Endometrial microvascular endothelial cells (primary cell): ENCODE data around the gene ARFGAP2. TPM values are rescaled to one million over a fixed set of nuclear protein-coding genes. Genes with fewer than 3 reads are reported as not detected.
"Not testable (repeated sequence)": the region's sequence is repeated elsewhere in the genome, so short reads cannot be mapped to it uniquely, and the experiment has no call there.

Experiments
- in situ Hi-C: cut with HindIII; loops from 2 replicates; pipeline ENCODE4 v1.10.0; 2017; ENCODE audit warnings: low sequenced_read_pairs, low pct_unique_long_range_greater_than_20kb; ENCODE audit errors: inconsistent ontology term
- total RNA-seq: library from RNA; depleted of rRNA; stranded (reverse); fragments of >200 nt; gene quantifications from one replicate; pipeline ENCODE4 v1.2.3, GENCODE V29; 2015; ENCODE audit errors: inconsistent ontology term

The ARFGAP2 gene
- total RNA-seq = 186 TPM

DNA sequence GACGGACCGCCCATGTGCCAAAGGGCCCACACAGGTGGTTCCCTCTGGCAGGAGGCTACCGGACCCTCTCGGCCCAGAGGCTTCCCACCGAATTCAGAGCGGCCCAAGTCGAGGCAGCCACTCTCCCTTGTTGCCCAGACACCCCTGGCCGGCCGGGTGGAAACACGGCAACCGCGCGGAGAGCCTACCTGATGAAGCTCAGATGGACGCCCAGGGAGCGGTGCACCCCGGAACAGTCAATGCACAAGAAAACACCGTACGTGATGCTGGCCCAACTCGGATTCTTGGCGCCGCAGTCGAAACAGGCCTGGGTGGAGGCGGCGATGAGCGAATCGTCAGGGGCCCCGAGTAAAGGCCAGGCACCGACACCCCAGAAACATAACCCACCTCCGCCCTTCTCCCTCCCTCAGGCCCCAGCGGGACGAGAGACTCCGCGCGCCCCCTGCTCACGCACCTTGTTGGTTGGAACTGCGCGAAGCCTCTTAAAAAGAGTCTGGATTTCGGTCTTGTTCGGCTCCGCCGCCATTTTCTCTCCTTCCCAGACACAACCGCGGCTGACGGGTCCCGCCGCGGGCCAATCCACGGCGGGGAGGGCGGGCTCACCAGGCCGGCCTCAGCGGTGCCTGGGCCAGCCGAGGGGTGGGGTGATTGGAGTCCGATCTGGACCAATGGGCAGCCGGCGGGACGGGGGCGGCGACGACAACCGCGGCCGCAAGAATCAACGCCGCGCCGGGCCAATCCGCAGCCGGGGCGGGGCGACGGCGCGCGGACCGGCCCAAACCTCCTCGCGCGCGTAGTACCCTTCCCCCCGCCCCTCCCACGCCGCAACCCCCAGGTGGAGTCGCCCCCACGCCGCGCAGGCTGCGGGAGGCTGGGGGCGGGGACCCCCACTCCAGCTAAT is at the start of gene ARFGAP2:
TSS of gene ARFGAP2 (minus strand) at position 552 of the 901 bp plus-strand sequence. CDS start at position 526, 26 bp downstream.
- in situ Hi-C loops = no loop called here

DNA sequence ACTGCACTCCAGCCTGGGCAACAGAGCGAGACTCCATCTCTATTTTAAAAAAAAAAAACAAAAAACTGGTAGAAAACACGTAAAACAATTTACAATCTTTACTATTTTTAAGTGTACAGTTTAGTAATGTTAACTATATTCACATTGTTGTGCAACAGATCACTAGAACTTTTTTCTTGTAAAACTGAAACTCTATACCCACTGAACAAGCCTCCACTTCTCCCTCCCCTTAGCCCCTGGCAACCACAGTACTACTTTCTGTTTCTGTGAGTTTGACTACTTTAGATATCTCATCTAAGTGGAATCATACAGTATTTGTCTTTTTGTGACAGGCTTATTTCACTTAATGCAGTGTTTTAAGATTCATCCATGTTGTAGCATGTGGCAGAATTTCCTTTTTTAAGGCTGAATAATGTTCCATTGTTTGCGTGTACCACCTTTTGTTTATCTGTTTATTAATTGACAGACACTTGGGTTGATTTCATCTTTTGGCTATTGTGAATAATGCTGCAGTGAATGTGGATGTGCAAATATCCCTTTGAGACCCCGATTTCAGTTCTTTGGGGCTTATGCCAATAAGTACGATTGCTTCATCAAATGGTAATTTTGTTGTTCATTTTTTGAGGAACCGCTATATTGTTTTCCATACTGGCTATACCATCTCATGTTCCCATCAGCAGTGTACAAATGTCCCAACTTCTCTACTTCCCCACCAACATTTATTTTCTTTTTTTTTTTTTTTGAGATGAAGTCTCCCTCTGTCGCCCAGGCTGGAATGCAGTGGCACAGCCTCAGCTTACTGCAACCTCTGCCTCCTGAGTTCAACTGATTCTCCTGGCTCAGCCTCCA is 49.1 kb upstream of the ARFGAP2 start:
- in situ Hi-C loops = no loop called here

DNA sequence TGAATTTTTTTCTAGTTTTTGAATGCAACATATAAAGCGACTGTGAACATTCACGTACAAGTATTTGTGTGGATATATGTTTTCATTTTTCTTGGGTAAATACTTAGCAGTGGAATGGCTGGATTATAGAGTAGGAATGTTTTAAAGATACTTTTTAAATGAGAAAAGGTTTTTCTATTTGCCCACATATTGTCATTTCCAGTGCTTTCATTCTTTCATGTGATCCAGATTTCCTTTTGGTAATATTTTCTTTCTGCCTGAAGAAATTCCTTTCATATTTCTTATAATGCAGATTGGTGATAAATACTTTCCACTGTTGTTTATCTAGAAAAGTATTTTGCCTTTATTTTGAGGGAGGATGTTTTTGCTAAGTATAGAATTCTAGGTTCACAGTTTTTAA is 46.0 kb upstream of the ARFGAP2 start:
- in situ Hi-C loops = no loop called here

DNA sequence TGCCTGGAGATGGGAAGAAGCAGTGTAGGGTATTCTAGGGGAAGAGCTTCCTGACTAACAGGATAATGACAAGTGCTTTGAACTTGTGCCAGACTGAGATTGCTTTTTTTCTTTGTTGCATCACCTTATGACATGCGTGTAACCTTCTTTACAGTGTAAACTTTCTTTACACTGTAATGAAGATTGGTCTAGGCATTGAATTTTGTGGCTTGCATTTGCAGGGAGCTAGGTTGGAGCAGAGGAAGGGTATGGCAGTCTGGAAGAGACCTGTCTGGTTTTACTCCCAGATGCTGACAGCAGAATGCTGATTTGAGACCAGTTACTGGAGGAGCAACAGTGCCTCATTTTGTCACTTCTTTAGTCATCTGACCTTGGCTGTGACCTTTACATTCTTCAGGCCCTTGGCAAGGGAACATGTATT is 43.7 kb upstream of the ARFGAP2 start:
- in situ Hi-C loops = no loop called here

DNA sequence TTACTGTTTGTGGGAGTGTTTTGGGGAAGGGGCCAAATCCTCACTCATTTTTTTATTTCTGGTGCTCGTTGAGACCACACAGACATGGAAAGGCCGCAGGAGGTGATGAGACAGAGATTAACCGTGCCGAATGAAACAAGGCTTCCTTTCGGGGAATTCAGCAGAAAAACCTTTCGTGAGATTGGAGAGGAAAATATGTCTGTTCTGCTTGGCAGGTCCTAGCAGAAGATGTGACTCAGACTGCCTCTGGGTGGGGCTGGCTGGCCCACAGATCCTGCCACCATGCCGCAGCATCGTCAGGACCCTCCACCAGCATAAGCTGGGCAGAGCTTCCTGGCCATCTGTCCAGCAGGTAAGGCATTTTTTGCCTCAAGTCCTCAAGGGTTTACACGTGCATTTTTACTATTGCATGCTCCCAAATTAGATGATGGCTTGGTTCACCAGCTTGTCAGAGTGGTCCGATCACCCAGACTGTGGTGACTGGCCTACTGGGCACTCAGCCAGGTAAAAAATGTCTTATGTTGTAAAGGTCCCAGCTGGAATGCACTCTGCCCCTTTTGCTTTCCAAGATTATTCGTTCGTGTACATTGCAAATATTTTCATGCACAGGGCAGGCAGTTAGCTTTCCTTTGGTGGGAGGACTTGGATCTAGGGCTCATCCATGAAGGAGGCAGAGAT is 39.6 kb upstream of the ARFGAP2 start:
- in situ Hi-C loops = no loop called here

DNA sequence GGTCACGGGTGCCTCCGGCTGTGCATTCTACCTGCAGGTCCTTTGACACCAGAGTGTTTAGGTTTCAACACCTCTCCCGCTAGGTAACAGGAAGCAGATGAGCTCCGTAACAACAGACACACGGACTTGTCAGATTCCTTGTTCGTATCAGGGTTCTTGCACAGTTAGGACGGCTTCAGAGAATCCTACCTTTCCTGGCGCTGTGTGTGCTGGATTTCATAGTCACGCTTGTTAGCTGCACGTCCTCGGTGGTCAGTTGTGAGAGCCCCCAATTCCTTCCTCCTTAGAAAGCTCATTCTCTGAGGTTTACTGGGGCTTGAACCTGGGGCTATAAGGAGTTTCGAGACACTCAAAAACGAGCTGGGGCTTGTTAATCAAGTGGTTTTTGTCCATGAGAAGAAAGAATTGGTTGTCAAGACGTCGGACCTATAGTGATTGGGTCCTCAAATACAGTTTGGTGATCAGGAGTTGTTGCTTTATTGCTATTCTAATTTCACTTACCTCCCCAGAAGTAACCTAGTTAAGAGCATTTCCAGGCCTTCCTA is 38.8 kb upstream of the ARFGAP2 start:
- in situ Hi-C loops = no loop called here

DNA sequence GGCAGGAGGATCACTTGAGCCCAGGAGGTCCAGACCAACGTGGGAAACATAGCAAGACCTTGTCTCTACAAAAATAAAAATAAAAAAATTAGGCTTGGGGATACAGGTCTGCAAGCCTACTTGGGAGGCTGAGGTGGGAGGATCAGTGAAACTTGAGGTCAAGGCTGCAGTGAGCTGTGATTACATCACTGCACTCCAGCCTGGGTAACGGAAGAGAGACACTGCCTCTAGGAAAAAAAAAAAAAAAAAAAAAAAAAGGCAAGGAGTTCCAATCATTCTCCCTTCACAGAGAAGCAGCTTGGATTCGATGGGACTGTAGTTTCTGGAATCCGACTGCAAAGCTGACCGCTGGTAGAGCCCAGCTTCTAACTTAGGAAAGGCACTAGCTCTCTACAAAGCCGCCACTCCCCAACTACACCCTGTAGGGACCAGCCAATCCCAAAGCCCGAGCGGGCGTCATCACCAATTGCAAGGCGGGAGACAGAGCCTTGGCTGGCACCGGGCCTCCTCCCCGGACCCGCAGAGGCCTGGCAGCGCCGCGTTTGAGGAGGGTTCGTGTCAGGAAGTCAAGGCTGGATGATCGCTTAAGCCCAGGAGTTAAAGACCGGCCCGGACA is 37.4 kb upstream of the ARFGAP2 start:
- in situ Hi-C loops = no loop called here

DNA sequence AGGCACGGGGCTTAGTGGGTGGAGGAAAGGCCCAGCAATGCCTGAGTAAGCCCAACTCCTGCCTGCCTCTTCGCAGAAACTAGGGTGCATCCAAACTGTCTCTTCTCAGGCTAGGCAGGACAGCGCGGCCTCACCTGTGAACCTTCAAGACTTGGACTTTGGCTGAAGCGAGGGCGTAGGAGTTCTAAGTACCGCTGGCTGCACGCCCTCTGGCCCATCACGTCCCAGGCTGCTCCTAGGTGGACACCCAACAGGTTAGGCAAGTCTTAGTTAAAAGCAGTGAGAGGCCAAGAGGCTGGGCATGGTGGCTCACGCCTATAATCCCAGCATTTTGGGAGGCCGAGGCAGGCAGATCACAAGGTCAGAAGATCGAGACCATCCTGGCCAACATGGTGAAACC is 36.3 kb upstream of the ARFGAP2 start:
- in situ Hi-C loops = no loop called here

DNA sequence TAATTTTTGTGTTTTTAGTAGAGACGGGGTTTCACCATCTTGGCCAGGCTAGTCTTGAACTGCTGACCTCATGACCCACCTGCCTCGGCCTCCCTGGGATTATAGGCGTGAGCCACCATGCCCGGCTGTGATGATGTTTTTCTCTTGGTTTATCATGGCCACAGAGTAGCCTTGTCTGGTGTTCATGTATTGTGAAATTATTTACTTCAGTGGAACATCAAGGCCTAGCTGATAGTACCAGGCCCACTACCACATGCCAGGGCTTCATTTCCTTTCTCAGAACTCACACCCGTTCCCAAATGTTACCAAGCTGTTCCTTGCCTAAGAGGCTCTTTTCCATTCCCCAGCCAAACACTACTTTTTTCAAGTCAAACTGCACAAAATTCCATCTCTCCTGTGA is 31.9 kb upstream of the ARFGAP2 start:
- in situ Hi-C loops = no loop called here

DNA sequence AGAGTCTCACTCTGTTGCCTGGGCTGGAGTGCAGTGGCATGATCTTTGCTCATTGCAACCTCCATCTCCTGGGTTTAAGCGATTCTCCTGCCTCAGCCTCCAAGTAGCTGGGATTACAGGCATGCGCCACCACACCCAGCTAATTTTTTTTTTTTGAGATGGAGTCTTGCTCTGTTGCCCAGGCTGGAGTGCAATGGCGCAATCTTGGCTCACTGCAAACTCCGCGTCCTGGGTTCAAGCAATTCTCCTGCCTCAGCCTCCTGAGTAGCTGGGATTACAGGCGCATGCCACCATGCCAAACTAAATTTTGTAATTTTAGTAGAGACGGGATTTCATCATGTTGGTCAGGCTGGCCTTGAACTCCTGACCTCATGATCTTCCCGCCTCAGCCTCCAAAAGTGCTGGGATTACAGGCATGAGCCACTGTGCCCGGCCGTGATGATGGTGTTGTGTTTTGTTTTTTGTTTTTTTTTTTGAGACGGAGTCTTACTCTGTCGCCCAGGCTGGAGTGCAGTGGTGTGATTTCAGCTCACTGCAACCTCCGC is 31.4 kb upstream of the ARFGAP2 start:
- in situ Hi-C loops = not testable (repeated sequence)

DNA sequence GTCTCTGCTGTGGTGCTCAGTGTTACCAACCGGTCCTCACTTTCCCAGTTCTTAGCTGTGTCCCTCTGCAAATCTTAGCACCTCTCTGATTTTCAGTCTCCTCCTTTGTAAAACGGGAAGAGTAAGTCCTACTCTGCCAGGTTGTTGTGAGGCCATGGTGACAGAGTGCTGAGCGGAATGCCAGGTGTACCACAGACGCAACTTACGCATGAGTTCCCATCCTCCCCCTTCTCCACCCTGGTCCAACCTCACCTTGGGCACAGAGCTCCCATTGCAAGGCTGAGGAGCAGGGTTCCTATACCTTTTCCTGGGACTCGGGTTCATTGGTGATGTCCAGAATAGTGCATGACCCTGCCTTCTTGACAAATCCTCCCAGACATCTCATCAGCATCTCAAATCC is 30.8 kb upstream of the ARFGAP2 start:
- in situ Hi-C loops = no loop called here

DNA sequence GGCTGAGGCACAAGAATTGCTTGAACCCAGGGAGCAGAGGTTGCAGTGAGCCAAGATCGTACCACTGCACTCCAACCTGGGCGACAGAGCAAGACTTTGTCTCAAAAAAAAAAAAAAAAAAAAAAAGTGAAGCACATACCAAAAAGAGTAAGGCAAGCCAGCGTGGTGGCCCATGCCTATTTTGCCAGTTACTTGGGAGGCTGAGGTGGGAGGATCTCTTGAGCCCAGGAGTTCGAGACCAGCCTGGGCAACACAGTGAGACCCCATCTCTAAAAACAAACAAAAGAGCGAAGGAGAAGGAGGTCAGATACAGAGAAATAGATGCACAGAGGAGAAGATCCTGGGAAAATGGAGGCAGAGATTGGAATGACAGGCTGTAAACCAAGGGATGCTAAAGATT is 29.9 kb upstream of the ARFGAP2 start:
- in situ Hi-C loops = not testable (repeated sequence)

DNA sequence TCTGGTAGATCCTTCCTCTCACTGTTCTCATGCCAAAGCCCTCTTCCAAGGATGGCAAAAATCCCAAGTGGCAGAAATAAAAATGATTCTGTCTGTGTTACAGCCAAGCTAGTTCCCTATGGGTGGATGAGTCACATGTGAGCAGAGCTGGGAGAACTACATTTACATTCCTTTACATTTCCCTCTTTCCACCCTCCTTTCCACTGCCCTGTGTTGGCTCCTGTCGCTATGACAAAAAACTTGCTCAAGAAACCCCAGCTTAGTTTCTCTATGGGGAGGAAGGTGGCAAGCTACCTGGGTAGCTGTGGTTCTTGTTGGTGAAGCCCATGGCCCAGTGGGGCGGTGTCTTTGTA is 27.9 kb upstream of the ARFGAP2 start:
- in situ Hi-C loops = no loop called here

DNA sequence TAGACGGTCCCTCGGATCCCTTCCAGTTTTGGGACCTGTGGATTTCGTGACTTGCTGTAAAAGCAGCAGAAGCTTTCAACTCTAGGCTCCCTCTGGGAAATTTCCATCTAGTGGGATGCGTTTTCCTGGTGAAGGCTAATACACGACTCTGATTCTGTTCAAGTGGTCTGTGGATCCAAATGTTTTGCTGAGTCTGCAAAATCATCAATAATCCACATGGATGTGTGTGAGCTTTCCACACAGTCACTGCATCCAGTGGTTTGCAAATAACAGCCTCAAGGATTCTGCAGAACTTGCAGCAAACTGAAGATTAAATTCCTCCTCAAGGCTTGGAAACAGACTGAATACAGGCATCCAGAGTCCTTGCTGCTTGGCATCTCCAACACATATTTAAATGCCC is 25.9 kb upstream of the ARFGAP2 start:
- in situ Hi-C loops = no loop called here

DNA sequence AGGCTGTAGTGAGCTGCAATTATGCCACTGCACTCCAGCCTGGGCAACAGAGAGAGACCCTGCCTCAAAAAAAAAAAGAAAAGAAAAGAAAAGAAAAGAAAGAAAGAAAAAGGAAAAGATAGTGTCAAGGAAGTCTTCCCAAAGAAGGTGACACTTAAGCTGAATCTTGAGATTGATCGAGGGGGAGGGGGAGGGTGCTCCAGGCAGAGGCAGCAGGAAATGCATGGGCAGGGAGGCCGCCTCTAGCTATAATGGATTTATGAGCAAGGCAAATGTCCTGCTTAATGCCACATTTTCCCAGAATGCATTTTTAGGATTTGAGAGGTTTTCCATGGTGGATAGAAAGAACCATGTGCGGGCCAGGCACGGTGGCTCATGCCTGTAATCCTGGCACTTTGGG is 24.3 kb upstream of the ARFGAP2 start:
- in situ Hi-C loops = no loop called here

DNA sequence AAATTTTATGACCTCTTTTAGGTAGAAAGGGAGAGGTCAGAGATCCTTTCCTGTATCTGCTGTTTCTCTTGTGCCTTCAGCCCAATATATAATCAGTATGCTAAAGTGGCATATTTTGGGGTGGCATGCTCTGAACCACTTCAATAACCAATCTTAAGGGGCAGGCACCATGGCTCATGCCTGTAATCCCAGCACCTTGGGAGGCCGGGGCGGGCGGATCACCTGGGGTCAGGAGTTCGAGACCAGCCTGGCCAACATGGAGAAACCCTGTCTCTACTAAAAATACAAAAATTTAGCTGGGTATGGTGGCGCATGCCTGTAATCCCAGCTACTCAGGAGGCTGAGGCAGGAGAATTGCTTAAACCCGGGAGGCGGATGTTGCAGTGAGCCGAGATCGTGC is 21.5 kb upstream of the ARFGAP2 start:
- in situ Hi-C loops = not testable (repeated sequence)

DNA sequence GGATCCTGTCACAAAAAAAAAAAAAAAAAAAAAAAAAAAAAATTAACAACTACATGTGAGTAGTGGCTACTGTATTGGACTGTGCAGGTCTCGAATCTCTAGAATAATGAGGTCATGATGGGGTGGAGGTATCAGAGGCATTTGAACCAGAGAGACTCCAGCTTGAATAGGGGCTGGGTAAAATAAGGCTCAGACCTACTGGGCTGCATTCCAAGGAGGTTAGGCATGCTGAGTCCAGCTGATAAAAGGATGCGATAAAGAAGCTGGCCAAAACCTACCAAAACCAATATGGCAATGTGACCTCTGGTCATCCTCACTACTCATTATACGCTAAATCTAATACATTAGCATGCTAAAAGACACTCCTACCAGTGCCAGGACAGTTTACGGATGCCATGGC is 15.4 kb upstream of the ARFGAP2 start:
- in situ Hi-C loops = no loop called here

DNA sequence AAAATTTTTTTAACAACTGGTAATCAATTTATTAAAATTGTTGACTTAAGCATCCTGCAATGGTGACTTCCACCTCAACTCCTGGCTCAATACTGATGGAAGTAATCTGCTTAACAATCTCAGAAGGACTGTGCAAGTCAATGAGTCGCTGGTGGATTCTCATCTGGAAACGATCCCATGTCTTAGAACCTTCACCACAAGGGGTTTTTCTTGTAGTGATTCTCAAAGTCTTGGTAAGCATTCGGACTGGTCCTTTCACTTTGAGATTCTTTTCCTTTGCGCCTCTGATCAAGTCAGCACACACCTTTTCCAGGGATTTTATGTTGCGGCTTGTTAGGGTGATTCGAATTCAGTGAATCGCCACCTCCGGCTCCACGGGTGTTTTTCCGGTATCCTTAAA is 14.5 kb upstream of the ARFGAP2 start:
- in situ Hi-C loops = not testable (repeated sequence)
